H1 (cell line): ENCODE data around the gene MCAT. TPM values are rescaled to one million over a fixed set of nuclear protein-coding genes. Genes with fewer than 3 reads are reported as not detected.

Source experiments
- CTCF ChIA-PET: fragments of 300-600 bp; sonication (Branson Sonifier 250); formaldehyde crosslinking; loops from one replicate; lab custom pipeline; 2021; ENCODE audit not compliant: partially characterized antibody; lab: Charles Lee
- POLR2A ChIA-PET: fragments of 300-600 bp; sonication (Branson Sonifier 250); formaldehyde crosslinking; loops from one replicate; lab custom pipeline; 2021; ENCODE audit warnings: inconsistent platforms; ENCODE audit not compliant: partially characterized antibody; lab: Charles Lee
- DNase-seq, 2 experiments: peaks; one replicate each; pipeline versions ENCODE4 v3.0.0 to v3.0.0-alpha.2; 2010 to 2022; ENCODE audit warnings: low spot score in 2 of 2, low read depth in 1 of 2, mixed read lengths in 1 of 2
- FAIRE-seq: peaks from 2 replicates; lab custom pipeline; 2011; peaks lifted over from hg19 to GRCh38; lab: Jason Lieb, UNC
- H2AFZ ChIP-seq: 2 replicates; pipeline ENCODE4 v1.8.1; 2012; ENCODE audit warnings: low read length, inconsistent platforms
- H2AK5ac ChIP-seq: 2 replicates; pipeline ENCODE4 v1.6.1; 2013; ENCODE audit warnings: low read depth, low read length
- H2BK120ac ChIP-seq: replicated peaks from 2 replicates; pipeline ENCODE3; 2013; ENCODE audit warnings: low read depth, low read length, inconsistent platforms
- H2BK12ac ChIP-seq: 2 replicates; pipeline ENCODE4 v1.6.1; 2013; ENCODE audit warnings: low read depth, low read length
- H2BK15ac ChIP-seq: 2 replicates; pipeline ENCODE4 v1.6.1; 2013; ENCODE audit warnings: low read length
- H2BK20ac ChIP-seq: 2 replicates; pipeline ENCODE4 v1.6.1; 2013; ENCODE audit warnings: low read length
- H2BK5ac ChIP-seq: 2 replicates; pipeline ENCODE4 v1.6.1; 2013; ENCODE audit warnings: low read depth, low read length
- H3K14ac ChIP-seq: 2 replicates; pipeline ENCODE4 v1.6.1; 2013; ENCODE audit warnings: inconsistent platforms; ENCODE audit not compliant: insufficient read length
- H3K18ac ChIP-seq: 2 replicates; pipeline ENCODE4 v1.6.1; 2013; ENCODE audit warnings: low read length; ENCODE audit errors: extremely low read depth
- H3K23ac ChIP-seq: 2 replicates; pipeline ENCODE4 v1.6.1; 2013; ENCODE audit warnings: inconsistent platforms; ENCODE audit not compliant: insufficient read length
- H3K23me2 ChIP-seq: 2 replicates; pipeline ENCODE4 v1.6.1; 2013; ENCODE audit warnings: low read depth, low read length
- H3K27ac ChIP-seq: 2 replicates; pipeline ENCODE4 v1.6.1; 2011; ENCODE audit warnings: low read depth, low read length, inconsistent platforms
- H3K27me3 ChIP-seq, 4 experiments: replicated peaks in 1 of 4; 1 replicate in 1 of 4; 2 replicates in 3 of 4; pipeline versions ENCODE4 v1.6.1 to v1.8.1; 2011 to 2013; ENCODE audit warnings: low read length in 3 of 4, mild to moderate bottlenecking in 3 of 4, inconsistent platforms in 2 of 4, mixed read lengths in 2 of 4, moderate library complexity in 1 of 4; ENCODE audit not compliant: control insufficient read depth in 3 of 4, insufficient read depth in 3 of 4; ENCODE audit errors: extremely low read depth in 1 of 4
- H3K36me3 ChIP-seq, 4 experiments: 2 replicates each; pipeline versions ENCODE4 v1.6.1 to v1.8.1; 2011 to 2013; ENCODE audit warnings: mild to moderate bottlenecking in 4 of 4, low read length in 3 of 4, moderate library complexity in 2 of 4, control low read depth in 1 of 4, inconsistent platforms in 1 of 4; ENCODE audit not compliant: insufficient read depth in 4 of 4, control insufficient read depth in 2 of 4
- H3K4ac ChIP-seq: replicated peaks from 2 replicates; pipeline ENCODE3; 2013; ENCODE audit warnings: low read length, low read depth, mixed read lengths, inconsistent platforms; ENCODE audit not compliant: insufficient read length
- H3K4me1 ChIP-seq, 4 experiments: replicated peaks in 1 of 4; 1 replicate in 1 of 4; 2 replicates in 3 of 4; pipeline versions ENCODE4 v1.6.1 to v1.8.1; 2011 to 2013; ENCODE audit warnings: low read length in 3 of 4, inconsistent platforms in 2 of 4, mixed read lengths in 1 of 4; ENCODE audit not compliant: insufficient read depth in 4 of 4, control insufficient read depth in 3 of 4
- H3K4me2 ChIP-seq, 2 experiments: 2 replicates each; pipeline versions ENCODE4 v1.6.1 to v1.8.1; 2011 to 2013; ENCODE audit warnings: low read depth in 2 of 2, low read length in 2 of 2, control low read depth in 1 of 2, inconsistent platforms in 1 of 2, mild to moderate bottlenecking in 1 of 2; ENCODE audit not compliant: insufficient read depth in 1 of 2
- H3K4me3 ChIP-seq, 4 experiments: fragments of 200-600, 300-600 bp in 1 of 4; sonication (generic), shearing (Covaris generic), sonication (Bioruptor Twin) in 1 of 4; 2 replicates each; pipeline versions ENCODE4 v1.5.1 to v1.8.1; 2011 to 2016; ENCODE audit warnings: low read length in 4 of 4, low read depth in 3 of 4, control low read depth in 2 of 4, inconsistent platforms in 2 of 4, mild to moderate bottlenecking in 2 of 4, mixed read lengths in 1 of 4, moderate library complexity in 1 of 4; ENCODE audit not compliant: insufficient read depth in 2 of 4; ENCODE audit errors: extremely low read depth in 1 of 4
- H3K56ac ChIP-seq: replicated peaks from 2 replicates; pipeline ENCODE3; 2013; ENCODE audit warnings: low read depth, mild to moderate bottlenecking, mixed read lengths, low read length, inconsistent platforms; ENCODE audit not compliant: insufficient read length
- H3K79me1 ChIP-seq: 2 replicates; pipeline ENCODE4 v1.6.1; 2013; ENCODE audit warnings: low read depth, low read length, control low read depth
- H3K79me2 ChIP-seq, 2 experiments: 2 replicates each; pipeline versions ENCODE4 v1.6.1 to v1.8.1; 2012 to 2013; ENCODE audit warnings: low read length in 2 of 2, mild to moderate bottlenecking in 2 of 2, inconsistent platforms in 1 of 2; ENCODE audit not compliant: insufficient read depth in 2 of 2, control insufficient read depth in 1 of 2
- H3K9ac ChIP-seq, 4 experiments: replicated peaks in 1 of 4; 1 replicate in 1 of 4; 2 replicates in 3 of 4; pipeline versions ENCODE4 v1.6.1 to v1.8.1; 2011 to 2013; ENCODE audit warnings: low read depth in 3 of 4, low read length in 3 of 4, control low read depth in 2 of 4, mild to moderate bottlenecking in 2 of 4, moderate library complexity in 2 of 4, inconsistent platforms in 1 of 4; ENCODE audit errors: extremely low read depth in 1 of 4
- H3K9me3 ChIP-seq, 2 experiments: 2 replicates each; pipeline versions ENCODE4 v1.6.1 to v1.8.1; 2012 to 2013; ENCODE audit warnings: mild to moderate bottlenecking in 2 of 2, moderate library complexity in 2 of 2, control low read depth in 1 of 2, inconsistent platforms in 1 of 2, low read depth in 1 of 2, low read length in 1 of 2, mixed read lengths in 1 of 2; ENCODE audit not compliant: insufficient read depth in 2 of 2
- H4K20me1 ChIP-seq, 2 experiments: replicated peaks in 1 of 2; 2 replicates each; pipeline versions ENCODE3 to v1.8.1; 2011 to 2013; ENCODE audit warnings: inconsistent platforms in 2 of 2, low read length in 2 of 2, mild to moderate bottlenecking in 1 of 2; ENCODE audit not compliant: insufficient read depth in 2 of 2, control insufficient read depth in 1 of 2
- H4K5ac ChIP-seq: 2 replicates; pipeline ENCODE4 v1.6.1; 2013; ENCODE audit warnings: low read length, low read depth, mixed read lengths, inconsistent platforms; ENCODE audit not compliant: insufficient read length
- H4K8ac ChIP-seq: 2 replicates; pipeline ENCODE4 v1.8.0; 2013; ENCODE audit warnings: mild to moderate bottlenecking, moderate library complexity, low read length, inconsistent platforms; ENCODE audit not compliant: insufficient read depth; ENCODE audit errors: extremely low read depth
- H4K91ac ChIP-seq: replicated peaks from 2 replicates; pipeline ENCODE3; 2013; ENCODE audit warnings: low read length, mixed read lengths, inconsistent platforms; ENCODE audit not compliant: insufficient read length
- BRCA1 ChIP-seq: IDR thresholded peaks from 2 replicates; pipeline ENCODE4 v1.6.1; 2012; ENCODE audit warnings: low read depth, low read length, improper control_type of control experiment
- CTBP2 ChIP-seq: IDR thresholded peaks from 2 replicates; pipeline ENCODE4 v1.7.0; 2011; ENCODE audit warnings: borderline replicate concordance, mild to moderate bottlenecking, moderate library complexity, mixed read lengths, low read length; ENCODE audit not compliant: insufficient read depth, insufficient read length
- EZH2 ChIP-seq: fragments of 200-600 bp; sonication (generic); IDR thresholded peaks from 2 replicates; pipeline ENCODE4 v1.7.1; 2012; ENCODE audit warnings: low read depth, mild to moderate bottlenecking, moderate library complexity, low read length, inconsistent platforms; ENCODE audit not compliant: severe bottlenecking
- FOSL1 ChIP-seq: IDR thresholded peaks from 2 replicates; pipeline ENCODE4 v1.6.1; 2011; ENCODE audit warnings: mild to moderate bottlenecking, low read depth, low read length, moderate library complexity; ENCODE audit not compliant: insufficient read depth
- KDM4A ChIP-seq: IDR thresholded peaks from one replicate; pipeline ENCODE4 v1.7.1; 2012; ENCODE audit warnings: low read depth, mild to moderate bottlenecking, moderate library complexity, low read length, inconsistent platforms; ENCODE audit not compliant: severe bottlenecking
- POU5F1 ChIP-seq: IDR thresholded peaks from 2 replicates; pipeline ENCODE4 v1.6.1; 2011; ENCODE audit warnings: low read depth, mild to moderate bottlenecking, low read length, moderate library complexity
- RBBP5 ChIP-seq: IDR thresholded peaks from 2 replicates; pipeline ENCODE4 v1.7.1; 2012; ENCODE audit warnings: low read depth, mild to moderate bottlenecking, inconsistent platforms, low read length, moderate library complexity, borderline replicate concordance
- SP2 ChIP-seq: IDR thresholded peaks from 2 replicates; pipeline ENCODE4 v1.6.1; 2012; ENCODE audit warnings: mild to moderate bottlenecking, low read length, inconsistent platforms
- WGBS, 2 experiments: shearing (Covaris generic) in 1 of 2; methylation state at CpG; one replicate each; pipeline versions ENCODE4 v1.1.6 to v1.1.7; 2013 to 2015; ENCODE audit warnings: low lambda C conversion rate in 2 of 2, mixed read lengths in 2 of 2, inconsistent platforms in 1 of 2, low coverage in 1 of 2, missing lambda C conversion rate in 1 of 2; ENCODE audit not compliant: insufficient replicate concordance in 2 of 2, insufficient coverage in 1 of 2, insufficient read length in 1 of 2; ENCODE audit errors: extremely low coverage in 1 of 2, missing lambda C conversion rate in 1 of 2; 5-methylcytosine and 5-hydroxymethylcytosine counted together
- polyA plus RNA-seq, 7 experiments: library from polyadenylated mRNA; depleted of rRNA in 3 of 7; stranded (reverse) in 5 of 7; unstranded in 2 of 7; fragments of >200 nt in 5 of 7; fragments of 200-250 nt in 2 of 7; gene quantifications; 1 replicate in 5 of 7; 2 replicates in 1 of 7; 4 replicates in 1 of 7; pipeline versions ENCODE4 v1.2.1 to v1.2.3, GENCODE V29; 2011 to 2013; ENCODE audit warnings: missing spikeins in 2 of 7, mixed read lengths in 2 of 7
- total RNA-seq: library from RNA; stranded (reverse); fragmentation: NEBNext Ultra II Directional; extraction: Animal tissue kit (Norgen Biotek cat#: 25700); gene quantifications from 2 replicates; pipeline ENCODE4 v1.2.1, GENCODE V29; 2021

The MCAT gene
- total and polyA plus RNA-seq, 2 of the 8 experiments (the other 6 are each of a cell fraction or from before 2014, with no cell fraction given), result 15.8 to 17.4 TPM

- Histone ChIP-seq H3K4me3 (peak within 1 kb of the TSS; percentile 58 to 88 (median 78)), H3K4ac (peak within 1 kb of the TSS; percentile 19), H3K36me3 (peaks cover 3 to 11% (median 7%) of the 10 kb centered on the region in 4 experiments; a peak in 5 of 8 replicates), H2AFZ (peak within 1 kb of the TSS; percentile 86; the same call in 1 of the 2 replicates), H3K27ac (peak within 1 kb of the TSS; percentile 85; the same call in 1 of the 2 replicates), H4K91ac (peak within 1 kb of the TSS; percentile 3), H4K8ac (peak within 1 kb of the TSS; percentile 39; the same call in 1 of the 2 replicates), H2BK15ac (no peak within 1 kb of the TSS), H2AK5ac (no peak within 1 kb of the TSS), H3K56ac (no peak within 1 kb of the TSS), H2BK5ac (no peak within 1 kb of the TSS; the same call in 1 of the 2 replicates), H3K79me2 (peaks cover 0 to 32% of the 10 kb centered on the region in 2 experiments; a peak in 3 of 4 replicates), H2BK12ac (no peak within 1 kb of the TSS), H3K4me2 (peak within 1 kb of the TSS; percentile 71 to 87), H4K5ac (peak within 1 kb of the TSS; percentile 69), H3K27me3 (no peaks in the 10 kb centered on the region; a peak in 1 of 7 replicates), H2BK120ac (no peak within 1 kb of the TSS), H3K23me2 (peaks cover 7% of the 10 kb centered on the region; the same call in 1 of the 2 replicates), H3K79me1 (peaks cover 10% of the 10 kb centered on the region; the same call in 1 of the 2 replicates), H3K4me1 (peaks cover 0 to 14% (median 5%) of the 10 kb centered on the region in 4 experiments; a peak in 4 of 7 replicates), H3K18ac (peak within 1 kb of the TSS; percentile 62; the same call in 1 of the 2 replicates), H3K23ac (no peak within 1 kb of the TSS), H3K14ac (no peak within 1 kb of the TSS), H2BK20ac (no peak within 1 kb of the TSS), H3K9ac (peak within 1 kb of the TSS; percentile 64 to 94 (median 76)), H4K20me1 (peaks cover 0 to 11% of the 10 kb centered on the region in 2 experiments), H3K9me3 (no peaks in the 10 kb centered on the region)
- POLR2A ChIA-PET, result interaction anchor here (0.6 to 1.6 kb wide), 10 partner anchors 10 to 171 kb away, joined by 3 to 14 read pairs (median 4); partner anchors contain the start of genes BIK, PACSIN2 and TSPO
- DNase-seq, result no peak
- CTCF ChIA-PET, result interaction anchor here (0.9 to 12.4 kb wide), 10 partner anchors 9 to 135 kb away, joined by 3 to 104 read pairs (median 4); no protein-coding TSS in a partner anchor
- FAIRE-seq, result no peak
- WGBS, 2 experiments, result 1% methylated on average over 26 of the region's 87 CpGs; no CpG with 5 or more reads in 1 of the 2 experiments
- TF ChIP-seq FOSL1, result no peak
- TF ChIP-seq EZH2, result no peak
- no peak for TF ChIP-seq POU5F1
- TF ChIP-seq RBBP5, result 0 out of 2 replicates have a peak, but pooled peaks have one; percentile 39
- no peak for TF ChIP-seq CTBP2
- no peak for TF ChIP-seq SP2
- peak; percentile 53 for TF ChIP-seq KDM4A
- TF ChIP-seq BRCA1, result no peak
These were observed 43.3 kb upstream of the MCAT start, which contains the start of gene TTLL12 for GRCh38 chr22:43186272-43187170. Gene TTLL12, minus strand, starts transcription at chr22:43187134. Its CDS starts 65 bp downstream, at chr22:43187069.
